Common myeloid progenitor, CD34-positive (primary cell): ENCODE data around the gene CIC.

Experiments
- CTCF ChIA-PET: fragments of 350-600 bp; sonication (Branson Sonifier 250); formaldehyde crosslinking; loops from one replicate; lab custom pipeline; 2021; ENCODE audit warnings: antibody characterized with exemption; lab: Charles Lee
- POLR2A ChIA-PET: fragments of 350-600 bp; sonication (Branson Sonifier 250); formaldehyde crosslinking; loops from one replicate; lab custom pipeline; 2021; ENCODE audit warnings: antibody characterized with exemption; lab: Charles Lee
- DNase-seq, 3 donors: peaks; one replicate each; pipeline versions ENCODE4 v3.0.0 to v3.0.0-alpha.2; 2013
- H3K27ac ChIP-seq, 2 experiments: 1 replicate in 1 of 2; 2 replicates in 1 of 2; pipeline ENCODE4 v1.7.0; 2013; ENCODE audit warnings: inconsistent platforms in 2 of 2, low read length in 2 of 2, mild to moderate bottlenecking in 2 of 2, low read depth in 1 of 2, moderate library complexity in 1 of 2; ENCODE audit not compliant: severe bottlenecking in 2 of 2, insufficient read depth in 1 of 2, poor library complexity in 1 of 2
- H3K27me3 ChIP-seq, 5 experiments: replicated peaks in 2 of 5; 1 replicate in 3 of 5; 2 replicates in 2 of 5; pipeline versions ENCODE4 v1.6.1 to v1.7.0; 2013; ENCODE audit warnings: low read length in 4 of 5, mild to moderate bottlenecking in 2 of 5, moderate library complexity in 2 of 5, inconsistent platforms in 1 of 5; ENCODE audit not compliant: insufficient read depth in 5 of 5, control insufficient read depth in 4 of 5
- H3K36me3 ChIP-seq, 4 experiments: 1 replicate in 2 of 4; 2 replicates in 2 of 4; pipeline versions ENCODE4 v1.6.1 to v1.7.0; 2013; ENCODE audit warnings: low read length in 3 of 4, control low read depth in 1 of 4, mild to moderate bottlenecking in 1 of 4; ENCODE audit not compliant: control insufficient read depth in 4 of 4, insufficient read depth in 4 of 4
- H3K4me1 ChIP-seq, 4 experiments: 1 replicate in 3 of 4; 2 replicates in 1 of 4; pipeline versions ENCODE4 v1.6.1 to v1.7.1; 2013; ENCODE audit warnings: low read length in 3 of 4, mild to moderate bottlenecking in 3 of 4, control low read depth in 1 of 4, inconsistent platforms in 1 of 4, moderate library complexity in 1 of 4; ENCODE audit not compliant: control insufficient read depth in 4 of 4, insufficient read depth in 4 of 4; ENCODE audit errors: control extremely low read depth in 1 of 4
- H3K4me3 ChIP-seq, 7 experiments: 1 replicate in 4 of 7; 2 replicates in 3 of 7; pipeline versions ENCODE4 v1.5.1 to v1.7.0; 2013; ENCODE audit warnings: mild to moderate bottlenecking in 7 of 7, low read length in 6 of 7, moderate library complexity in 6 of 7, inconsistent platforms in 2 of 7, low read depth in 2 of 7, control low read depth in 1 of 7; ENCODE audit not compliant: insufficient read depth in 4 of 7, control insufficient read depth in 1 of 7; ENCODE audit errors: extremely low read depth in 1 of 7
- H3K9me3 ChIP-seq, 5 experiments: 1 replicate in 4 of 5; 2 replicates in 1 of 5; pipeline versions ENCODE4 v1.6.1 to v1.7.1; 2013; ENCODE audit warnings: low read length in 4 of 5, mild to moderate bottlenecking in 2 of 5, inconsistent platforms in 1 of 5, low read depth in 1 of 5, moderate library complexity in 1 of 5; ENCODE audit not compliant: control insufficient read depth in 4 of 5, insufficient read depth in 2 of 5; ENCODE audit errors: control extremely low read depth in 1 of 5
- WGBS: methylation state at CpG from one replicate; pipeline ENCODE4 v1.1.5; 2013; ENCODE audit not compliant: insufficient coverage; 5-methylcytosine and 5-hydroxymethylcytosine counted together

CIC gene

GRCh38 chr19:42323852-42324654 is 55.0 kb downstream of the CIC start:
- ChIA-PET POLR2A (no interaction called here), CTCF (interaction anchor here (1.0 to 2.0 kb wide), 4 partner anchors 12 to 35 kb away, joined by 3 to 5 read pairs (median 3); no protein-coding TSS in a partner anchor)
- 4% methylated on average over 58 of the region's 92 CpGs for WGBS

GRCh38 chr19:42324655-42325307 is 55.7 kb downstream of the CIC start:
- CTCF ChIA-PET: no interaction called here
- peaks cover 3 to 40% (median 14%) of the 10 kb centered on the region in 5 experiments for H3K27me3 ChIP-seq
- peak overlapping the region in 5 of 7 experiments; percentile 56 to 98 (median 91) for H3K4me3 ChIP-seq
- DNase-seq: no peak
- no peaks in the 10 kb centered on the region for H3K9me3 ChIP-seq
- peaks cover 0 to 32% (median 21%) of the 10 kb centered on the region in 4 experiments for H3K4me1 ChIP-seq
- no peaks in the 10 kb centered on the region for H3K36me3 ChIP-seq
- POLR2A ChIA-PET: no interaction called here
- WGBS: 4% methylated on average over 30 of the region's 38 CpGs
- H3K27ac ChIP-seq: no peak overlapping the region

More at GRCh38 chr19:42323852-42324654, 55.0 kb downstream of the CIC start:
- Histone ChIP-seq H3K4me1 (peaks cover 0 to 32% (median 21%) of the 10 kb centered on the region in 4 experiments), H3K27ac (no peak overlapping the region), H3K27me3 (peaks cover 3 to 40% (median 14%) of the 10 kb centered on the region in 5 experiments), H3K9me3 (no peaks in the 10 kb centered on the region), H3K36me3 (no peaks in the 10 kb centered on the region), H3K4me3 (peak overlapping the region in 1 of 7 experiments; percentile 32)
- peak in 2 of 3 donors; percentile 38 to 47 for DNase-seq

GRCh38 chr19:42325308-42325895 is 56.4 kb downstream of the CIC start, which contains the start of gene MEGF8:
Gene MEGF8 (plus strand): TSS chr19:42325635. CDS start chr19:42326244, 609 bp downstream.
- WGBS: 0% methylated on average over 45 of the region's 45 CpGs
- Histone ChIP-seq H3K4me3 (peak within 1 kb of the TSS; percentile 77 to 98 (median 90)), H3K36me3 (no peaks in the 10 kb centered on the region), H3K27me3 (peaks cover 3 to 40% (median 14%) of the 10 kb centered on the region in 5 experiments), H3K4me1 (peaks cover 0 to 32% (median 21%) of the 10 kb centered on the region in 4 experiments), H3K27ac (peak within 1 kb of the TSS; percentile 50 to 85), H3K9me3 (no peaks in the 10 kb centered on the region)
- ChIA-PET POLR2A (no interaction called here), CTCF (no interaction called here)
- peak; percentile 99 to 100 (median 99) for DNase-seq

- DNase-seq: peak in 2 of 3 donors; percentile 36 to 54
- Histone ChIP-seq H3K4me1 (peaks cover 0 to 32% (median 21%) of the 10 kb centered on the region in 4 experiments), H3K36me3 (no peaks in the 10 kb centered on the region), H3K27me3 (peaks cover 3 to 37% (median 14%) of the 10 kb centered on the region in 5 experiments), H3K27ac (peak overlapping the region; percentile 50 to 85), H3K4me3 (peak overlapping the region; percentile 77 to 98 (median 90)), H3K9me3 (no peaks in the 10 kb centered on the region)
- under 1% methylated on average over 35 of the region's 37 CpGs for WGBS
- CTCF ChIA-PET: no interaction called here
- POLR2A ChIA-PET: no interaction called here
Observed at GRCh38 chr19:42325896-42326771, 57.1 kb downstream of the CIC start.

- Histone ChIP-seq H3K36me3 (no peaks in the 10 kb centered on the region), H3K4me3 (peak overlapping the region in 1 of 7 experiments; percentile 98), H3K9me3 (no peaks in the 10 kb centered on the region), H3K27me3 (peaks cover 3 to 31% (median 11%) of the 10 kb centered on the region in 5 experiments), H3K4me1 (peaks cover 0 to 32% (median 21%) of the 10 kb centered on the region in 4 experiments), H3K27ac (no peak overlapping the region)
- DNase-seq: no peak
- ChIA-PET CTCF (interaction anchor here (2.1 kb wide), 1 partner anchor 9 kb away, joined by 8 read pairs; no protein-coding TSS in a partner anchor), POLR2A (no interaction called here)
Observed at GRCh38 chr19:42326969-42327368, 57.9 kb downstream of the CIC start.

GRCh38 chr19:42327381-42327780 is 58.3 kb downstream of the CIC start:
- 89% methylated on average over 3 of the region's 5 CpGs for WGBS
- Histone ChIP-seq H3K4me1 (peaks cover 0 to 32% (median 21%) of the 10 kb centered on the region in 4 experiments), H3K27ac (no peak overlapping the region), H3K27me3 (peaks cover 3 to 26% (median 11%) of the 10 kb centered on the region in 5 experiments), H3K36me3 (no peaks in the 10 kb centered on the region), H3K9me3 (no peaks in the 10 kb centered on the region), H3K4me3 (no peak overlapping the region)
- CTCF ChIA-PET: interaction anchor here (1.1 to 2.1 kb wide), 2 partner anchors 9 to 15 kb away, joined by 6 to 8 read pairs; no protein-coding TSS in a partner anchor
- DNase-seq: no peak
- POLR2A ChIA-PET: no interaction called here
